HepG2 (cell line): ENCODE measurements around the gene A1CF. TPM values are rescaled to one million over a fixed set of nuclear protein-coding genes. Genes with fewer than 3 reads are reported as not detected.
A peak's percentile ranks its signal among the peaks of the same experiment; 100 is the strongest.

Experiments
- ARID4A ChIP-seq: sonication (generic); formaldehyde crosslinking; IDR thresholded peaks from 2 replicates; pipeline ENCODE4 v1.5.0; 2020; ENCODE audit warnings: mild to moderate bottlenecking, missing genetic modification reagents, borderline replicate concordance
- CSRNP2 ChIP-seq: sonication (generic); formaldehyde crosslinking; conservative IDR thresholded peaks from 2 replicates; pipeline ENCODE4 v1.8.0; 2022; ENCODE audit warnings: low read depth, missing genetic modification reagents
- DRAP1 ChIP-seq: IDR thresholded peaks from 2 replicates; pipeline ENCODE4 v1.6.1; 2016; ENCODE audit warnings: missing genetic modification reagents, missing compliant biosample characterization
- HNF4A ChIP-seq: sonication (generic); formaldehyde crosslinking; IDR thresholded peaks from 2 replicates; pipeline ENCODE4 v1.4.0; 2020; ENCODE audit warnings: missing genetic modification reagents
- MIXL1 ChIP-seq: IDR thresholded peaks from 2 replicates; pipeline ENCODE4 v1.6.1; 2016
- NONO ChIP-seq, 2 experiments: fragments of 450-650 bp in 1 of 2; sonication (generic) in 1 of 2; formaldehyde crosslinking in 1 of 2; IDR thresholded peaks in 1 of 2; conservative IDR thresholded peaks in 1 of 2; 2 replicates each; pipeline versions ENCODE4 v1.6.1 to v1.8.0; 2017 to 2022; ENCODE audit warnings: mild to moderate bottlenecking in 1 of 2, missing genetic modification reagents in 1 of 2, moderate library complexity in 1 of 2
- PAF1 ChIP-seq: IDR thresholded peaks from 2 replicates; pipeline ENCODE4 v1.6.1; 2016; ENCODE audit warnings: missing genetic modification reagents, missing compliant biosample characterization
- PITX1 ChIP-seq: sonication (generic); formaldehyde crosslinking; IDR thresholded peaks from 2 replicates; pipeline ENCODE4 v1.5.1; 2020; ENCODE audit warnings: mild to moderate bottlenecking, missing genetic modification reagents
- PTBP1 ChIP-seq: fragments of 200-400 bp; formaldehyde crosslinking; IDR thresholded peaks from 2 replicates; pipeline ENCODE4 v1.6.1; 2018; ENCODE audit warnings: low read length, low read depth; ENCODE audit not compliant: poor library complexity, severe bottlenecking
- SALL1 ChIP-seq: sonication (generic); formaldehyde crosslinking; IDR thresholded peaks from 2 replicates; pipeline ENCODE4 v1.8.0; 2022; ENCODE audit warnings: mild to moderate bottlenecking, missing genetic modification reagents
- SMAD3 ChIP-seq: sonication (generic); formaldehyde crosslinking; IDR thresholded peaks from 2 replicates; pipeline ENCODE4 v1.4.0; 2020; ENCODE audit warnings: missing genetic modification reagents
- ZBTB21 ChIP-seq: sonication (generic); formaldehyde crosslinking; IDR thresholded peaks from 2 replicates; pipeline ENCODE4 v1.4.0; 2020; ENCODE audit warnings: missing genetic modification reagents
- ZFP41 ChIP-seq: sonication (generic); formaldehyde crosslinking; IDR thresholded peaks from 2 replicates; pipeline ENCODE4 v1.4.0; 2020; ENCODE audit warnings: mild to moderate bottlenecking, missing genetic modification reagents, borderline replicate concordance
- ZNF512 ChIP-seq: sonication (generic); formaldehyde crosslinking; IDR thresholded peaks from 2 replicates; pipeline ENCODE4 v1.4.0; 2020; ENCODE audit warnings: mild to moderate bottlenecking, missing genetic modification reagents
- ZNF841 ChIP-seq: sonication (generic); formaldehyde crosslinking; IDR thresholded peaks from 2 replicates; pipeline ENCODE4 v1.8.1; 2023; ENCODE audit warnings: missing genetic modification reagents, borderline replicate concordance
- ZSCAN22 ChIP-seq: sonication (generic); formaldehyde crosslinking; IDR thresholded peaks from 2 replicates; pipeline ENCODE4 v1.4.0; 2020; ENCODE audit warnings: mild to moderate bottlenecking, missing genetic modification reagents
- ZSCAN29 ChIP-seq: sonication (generic); formaldehyde crosslinking; conservative IDR thresholded peaks from 2 replicates; pipeline ENCODE4 v1.4.0; 2020; ENCODE audit warnings: mild to moderate bottlenecking, missing genetic modification reagents
- polyA plus RNA-seq, 8 experiments: library from polyadenylated mRNA; depleted of rRNA in 3 of 8; stranded (reverse) in 7 of 8; unstranded in 1 of 8; fragments of >200 nt; fragmentation: Illumina TruSeq in 4 of 8; extraction: Trizol in 4 of 8; gene quantifications; 2 replicates each; pipeline versions ENCODE4 v1.2.1 to v1.2.3, GENCODE V29; 2011 to 2016; ENCODE audit warnings: low read depth in 4 of 8, missing spikeins in 1 of 8, mixed read lengths in 1 of 8; ENCODE audit not compliant: insufficient read depth in 1 of 8
- total RNA-seq, 5 experiments: library from RNA; depleted of rRNA; stranded (reverse); fragments of >200 nt; fragmentation: Illumina TruSeq; extraction: Trizol; gene quantifications; 2 replicates each; pipeline ENCODE4 v1.2.3, GENCODE V29; 2016; ENCODE audit warnings: low read depth in 1 of 5

The A1CF gene
- total and polyA plus RNA-seq, 2 of the 13 experiments (the other 11 are each of a cell fraction or from before 2014, with no cell fraction given), result 56.1 to 58.1 TPM

GRCh38 chr10:50885097-50885859, at the start of gene A1CF (continued):
- TF ChIP-seq PITX1 (CRISPR knock-in tag) (0 out of 2 replicates have a peak, but pooled peaks have one; percentile 17), HNF4A (CRISPR knock-in tag) (peak; percentile 59), ZSCAN22 (CRISPR knock-in tag) (no peak), ZSCAN29 (CRISPR knock-in tag) (0 out of 2 replicates have a peak, but pooled peaks have one; percentile 33), NONO (IDR thresholded peaks at IDR 0.05) (no peak), NONO (CRISPR knock-in tag; conservative IDR thresholded peaks at IDR 0.05) (0 out of 2 replicates have a peak, but pooled peaks have one; percentile 24), CSRNP2 (CRISPR knock-in tag) (no peak), MIXL1 (CRISPR knock-in tag) (peak; percentile 57; the same call in 1 of the 2 replicates), ZNF841 (no peak), DRAP1 (peak; percentile 72), ZFP41 (CRISPR knock-in tag) (no peak), SALL1 (peak; percentile 42; the same call in 1 of the 2 replicates), ZBTB21 (CRISPR knock-in tag) (peak; percentile 80; the same call in 1 of the 2 replicates), PAF1 (CRISPR knock-in tag) (no peak), SMAD3 (CRISPR knock-in tag) (peak; percentile 29; the same call in 1 of the 2 replicates), ZNF512 (CRISPR knock-in tag) (no peak), ARID4A (CRISPR knock-in tag) (peak; percentile 41; the same call in 1 of the 2 replicates), PTBP1 (no peak)
